ENCODE measurements around the gene APH1B.

The APH1B gene

GRCh38 chr15:63354821-63355650 lies 77.6 kb downstream of the APH1B start:
- no peak for DNase-seq

DNA sequence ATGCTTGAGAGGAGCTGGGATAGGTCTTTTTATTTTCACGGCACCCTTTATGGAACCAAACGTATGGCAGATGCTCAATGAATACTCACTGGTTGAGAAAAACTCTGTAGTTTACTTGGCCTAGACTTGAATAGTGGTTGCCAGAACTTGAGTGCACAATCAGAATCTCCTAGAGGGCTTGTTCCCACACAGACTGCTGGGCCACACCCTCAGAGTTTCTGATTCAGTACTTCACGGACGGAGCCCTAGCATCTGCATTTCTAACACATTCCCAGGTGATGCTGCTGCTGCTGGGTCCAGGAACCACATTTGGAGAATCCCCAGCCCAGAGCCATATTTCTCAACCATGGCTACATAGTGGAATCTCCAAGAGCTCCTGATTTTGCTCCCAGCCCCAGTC lies 79.7 kb downstream of the APH1B start:
- no peak for DNase-seq

DNA sequence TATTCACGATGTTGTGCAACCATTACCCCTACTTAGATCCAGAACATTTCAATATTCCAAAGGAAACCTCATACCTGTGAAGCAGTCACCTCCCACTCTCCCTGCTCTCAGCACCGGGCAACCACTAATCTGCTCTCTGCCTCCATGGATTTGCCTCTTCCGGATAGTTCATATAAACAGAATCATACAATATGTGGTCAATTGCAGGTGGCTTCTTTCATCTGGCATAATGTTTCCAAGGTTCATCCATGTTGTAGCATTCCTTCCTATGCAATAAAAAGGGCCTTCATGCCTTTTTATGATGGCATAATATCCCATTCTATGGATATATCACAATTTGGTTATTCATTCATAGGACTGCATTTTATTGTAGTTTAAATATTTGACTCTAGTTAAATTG lies 80.3 kb downstream of the APH1B start:
- DNase-seq, result no peak

DNA sequence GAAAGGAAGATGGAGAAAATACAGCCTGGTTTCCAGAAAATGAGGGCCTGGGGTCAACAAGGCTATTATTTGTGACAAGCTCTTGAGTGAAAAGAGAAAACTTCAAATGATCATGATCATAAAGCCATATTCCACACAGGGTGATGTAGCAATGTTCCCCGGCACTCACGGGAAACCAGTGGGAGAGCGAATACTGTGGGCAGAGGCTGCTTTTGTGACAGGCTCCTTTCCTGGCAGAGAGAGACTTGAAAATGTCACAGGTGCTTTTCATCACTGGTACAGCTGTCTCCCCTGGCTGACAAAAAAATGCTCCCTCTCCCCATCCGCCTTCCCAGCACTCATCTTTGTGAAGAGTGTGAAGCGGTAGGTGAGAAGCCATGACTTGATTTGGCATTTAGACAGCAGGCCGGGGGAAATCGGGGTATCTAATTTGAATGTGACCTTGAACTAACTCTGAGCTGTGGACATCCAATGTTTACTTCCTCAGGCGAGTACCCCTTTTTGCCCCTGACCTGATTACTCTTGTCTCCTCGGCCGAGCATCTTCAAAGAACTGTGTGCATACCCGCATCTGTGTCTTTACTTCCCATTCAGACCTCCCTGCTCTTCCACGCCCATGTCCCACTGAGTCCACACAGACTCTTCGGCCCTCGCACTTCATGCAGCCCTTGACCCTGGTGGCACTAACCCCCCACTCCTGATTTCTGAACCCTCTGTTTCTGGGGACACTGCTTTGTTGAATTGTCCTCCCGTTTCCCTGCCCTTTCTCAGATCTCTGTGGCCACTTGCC lies 81.0 kb downstream of the APH1B start:
- DNase-seq, result peak; percentile 11
